ACC112 (cell line): ENCODE measurements around the gene EIF1AD.
"Not testable (repeated sequence)": the region's sequence is repeated elsewhere in the genome, so short reads cannot be mapped to it uniquely, and the experiment has no call there.

Experiments used
- H2AFZ ChIP-seq: fragments of 200-600 bp; sonication (generic); one replicate; pipeline ENCODE4 v1.6.0; 2017; ENCODE audit warnings: antibody characterized with exemption, low read length; ENCODE audit not compliant: unreplicated experiment
- H3K27ac ChIP-seq: fragments of 200-600 bp; sonication (generic); 2 replicates; pipeline ENCODE4 v1.5.1; 2014; ENCODE audit warnings: low read depth, mild to moderate bottlenecking, antibody characterized with exemption, low read length, moderate library complexity
- H3K27me3 ChIP-seq: fragments of 200-600 bp; sonication (generic); 2 replicates; pipeline ENCODE4 v1.6.1; 2014; ENCODE audit warnings: mild to moderate bottlenecking, antibody characterized with exemption, low read length, moderate library complexity, mixed read lengths; ENCODE audit not compliant: insufficient read depth
- H3K36me3 ChIP-seq: fragments of 200-600 bp; sonication (generic); 2 replicates; pipeline ENCODE4 v1.6.1; 2016; ENCODE audit warnings: mild to moderate bottlenecking, antibody characterized with exemption, low read length, moderate library complexity, mixed read lengths; ENCODE audit not compliant: insufficient read depth
- H3K4me1 ChIP-seq: fragments of 200-600 bp; sonication (generic); one replicate; pipeline ENCODE4 v1.6.1; 2016; ENCODE audit warnings: low read length, mixed read lengths; ENCODE audit not compliant: insufficient read depth, unreplicated experiment, control insufficient read depth
- H3K4me3 ChIP-seq: fragments of 200-600 bp; sonication (generic); 2 replicates; pipeline ENCODE4 v1.5.1; 2014; ENCODE audit warnings: mild to moderate bottlenecking, low read depth, low read length
- H3K79me2 ChIP-seq: fragments of 200-600 bp; sonication (generic); one replicate; pipeline ENCODE4 v1.6.0; 2016; ENCODE audit warnings: low read length; ENCODE audit not compliant: control insufficient read depth, unreplicated experiment, insufficient read depth

The EIF1AD gene

DNA sequence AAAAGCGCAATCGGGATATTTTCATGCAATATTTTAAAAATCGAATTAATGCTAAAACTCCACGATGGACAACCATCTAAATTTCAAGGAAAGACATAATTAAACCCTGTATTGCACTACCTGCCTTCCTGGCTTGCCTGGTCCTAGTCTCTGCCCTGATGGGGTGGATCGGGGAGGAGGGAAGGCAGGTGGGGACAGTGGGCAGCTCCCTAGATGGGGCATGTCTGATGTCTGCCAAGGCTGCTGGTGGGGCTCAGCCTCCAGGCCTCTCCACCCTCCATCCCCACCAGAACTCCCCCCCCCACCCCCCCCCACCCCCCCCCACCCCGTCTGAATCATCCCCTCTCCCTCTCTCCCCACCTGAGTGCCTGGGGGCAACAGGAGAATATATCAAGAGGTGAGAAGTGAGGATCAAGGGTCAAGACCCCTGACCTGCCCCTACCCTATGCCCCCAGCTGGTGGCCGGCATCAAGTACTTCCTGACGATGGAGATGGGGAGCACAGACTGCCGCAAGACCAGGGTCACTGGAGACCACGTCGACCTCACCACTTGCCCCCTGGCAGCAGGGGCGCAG, 10.5 kb upstream of the EIF1AD start:
- Histone ChIP-seq H3K27ac (no peak overlapping the region), H2AFZ (no peak overlapping the region)

GRCh38 chr11:66011785-66012303, 9.9 kb upstream of the EIF1AD start, which contains the start of gene CST6:
Gene CST6 (plus strand): TSS chr11:66012008. CDS start chr11:66012045, 37 bp downstream.
- H3K4me1 ChIP-seq: peaks cover 41% of the 10 kb centered on the region
- H3K36me3 ChIP-seq: no peaks in the 10 kb centered on the region
- H3K27ac ChIP-seq: no peak within 1 kb of the TSS
- H3K79me2 ChIP-seq: peaks cover 2% of the 10 kb centered on the region
- H3K27me3 ChIP-seq: peaks cover 4% of the 10 kb centered on the region; the same call in 1 of the 2 replicates
- no peak within 1 kb of the TSS for H3K4me3 ChIP-seq
- peak within 1 kb of the TSS; percentile 6 for H2AFZ ChIP-seq

More for the DNA sequence above, 10.5 kb upstream of the EIF1AD start:
- Histone ChIP-seq H3K4me3 (no peak overlapping the region), H3K4me1 (peaks cover 37% of the 10 kb centered on the region), H3K27me3 (peaks cover 4% of the 10 kb centered on the region; the same call in 1 of the 2 replicates), H3K36me3 (no peaks in the 10 kb centered on the region), H3K79me2 (peaks cover 2% of the 10 kb centered on the region)

GRCh38 chr11:66011239-66011784, 9.4 kb upstream of the EIF1AD start:
- H3K4me1 ChIP-seq: peaks cover 36% of the 10 kb centered on the region
- H3K36me3 ChIP-seq: no peaks in the 10 kb centered on the region
- H3K79me2 ChIP-seq: no peaks in the 10 kb centered on the region
- H3K27me3 ChIP-seq: peaks cover 4% of the 10 kb centered on the region; the same call in 1 of the 2 replicates
- no peak overlapping the region for H2AFZ ChIP-seq
- H3K4me3 ChIP-seq: no peak overlapping the region
- H3K27ac ChIP-seq: no peak overlapping the region

DNA sequence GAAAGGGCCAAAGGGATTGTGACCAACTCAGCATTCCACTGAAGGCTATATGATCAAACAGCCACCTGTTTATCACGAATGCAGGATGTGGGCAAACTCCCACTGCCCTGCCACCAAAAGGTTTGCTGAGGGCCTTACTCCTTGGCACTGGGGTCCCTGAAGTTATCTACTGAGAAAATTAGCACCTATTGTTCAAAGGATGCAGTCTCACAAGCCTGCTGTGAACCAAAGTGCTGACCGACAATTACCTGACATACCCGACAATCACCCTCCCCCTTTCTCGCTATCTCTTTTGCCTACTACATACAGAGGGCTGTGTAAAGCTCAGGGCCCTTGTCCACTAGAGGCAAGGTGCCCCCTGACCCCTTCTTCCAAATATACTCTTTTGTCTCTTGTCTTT, 8.1 kb upstream of the EIF1AD start:
- not testable (repeated sequence) for H3K79me2 ChIP-seq, H3K27me3 ChIP-seq, H2AFZ ChIP-seq, H3K27ac ChIP-seq, H3K4me3 ChIP-seq, H3K36me3 ChIP-seq
- H3K4me1 ChIP-seq: peaks cover 24% of the 10 kb centered on the region

- peaks cover 5% of the 10 kb centered on the region; the same call in 1 of the 2 replicates for H3K36me3 ChIP-seq
- H3K4me3 ChIP-seq: no peak overlapping the region
- H3K4me1 ChIP-seq: peaks cover 19% of the 10 kb centered on the region
- no peak overlapping the region for H2AFZ ChIP-seq
- no peak overlapping the region for H3K27ac ChIP-seq
- peaks cover 4% of the 10 kb centered on the region for H3K79me2 ChIP-seq
- peaks cover 4% of the 10 kb centered on the region; the same call in 1 of the 2 replicates for H3K27me3 ChIP-seq
These were observed 6.6 kb upstream of the EIF1AD start for GRCh38 chr11:66008468-66009101.

GRCh38 chr11:66008095-66008467, 6.1 kb upstream of the EIF1AD start:
- Histone ChIP-seq H3K27me3 (peaks cover 4% of the 10 kb centered on the region; the same call in 1 of the 2 replicates), H3K4me1 (peaks cover 19% of the 10 kb centered on the region), H2AFZ (no peak overlapping the region), H3K79me2 (peaks cover 9% of the 10 kb centered on the region), H3K27ac (no peak overlapping the region), H3K4me3 (no peak overlapping the region), H3K36me3 (peaks cover 5% of the 10 kb centered on the region; the same call in 1 of the 2 replicates)

- peaks cover 14% of the 10 kb centered on the region for H3K4me1 ChIP-seq
- no peak overlapping the region for H3K4me3 ChIP-seq
- H3K36me3 ChIP-seq: peaks cover 5% of the 10 kb centered on the region; the same call in 1 of the 2 replicates
- H2AFZ ChIP-seq: no peak overlapping the region
- no peak overlapping the region for H3K27ac ChIP-seq
- H3K79me2 ChIP-seq: peaks cover 14% of the 10 kb centered on the region
- peaks cover 4% of the 10 kb centered on the region; the same call in 1 of the 2 replicates for H3K27me3 ChIP-seq
These were observed 5.3 kb upstream of the EIF1AD start for GRCh38 chr11:66007201-66007634.

DNA sequence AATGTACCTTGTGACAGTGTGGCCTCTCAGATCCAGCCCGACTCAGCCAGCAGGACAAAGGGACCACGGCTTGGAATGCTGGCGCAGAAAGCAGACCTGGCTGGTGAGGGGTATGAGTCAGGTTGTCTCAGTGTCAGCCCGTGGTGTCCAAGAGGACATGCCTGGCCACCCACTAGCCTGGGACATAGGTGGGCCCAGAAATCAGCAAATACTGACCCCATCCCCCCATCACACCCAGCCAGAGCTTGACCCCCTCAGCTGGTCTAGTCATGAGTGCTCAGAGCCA, 4.9 kb upstream of the EIF1AD start:
- Histone ChIP-seq H3K4me1 (peaks cover 14% of the 10 kb centered on the region), H3K79me2 (peaks cover 15% of the 10 kb centered on the region), H3K27me3 (peaks cover 4% of the 10 kb centered on the region; the same call in 1 of the 2 replicates), H3K4me3 (no peak overlapping the region), H2AFZ (no peak overlapping the region), H3K36me3 (peaks cover 5% of the 10 kb centered on the region; the same call in 1 of the 2 replicates), H3K27ac (no peak overlapping the region)

DNA sequence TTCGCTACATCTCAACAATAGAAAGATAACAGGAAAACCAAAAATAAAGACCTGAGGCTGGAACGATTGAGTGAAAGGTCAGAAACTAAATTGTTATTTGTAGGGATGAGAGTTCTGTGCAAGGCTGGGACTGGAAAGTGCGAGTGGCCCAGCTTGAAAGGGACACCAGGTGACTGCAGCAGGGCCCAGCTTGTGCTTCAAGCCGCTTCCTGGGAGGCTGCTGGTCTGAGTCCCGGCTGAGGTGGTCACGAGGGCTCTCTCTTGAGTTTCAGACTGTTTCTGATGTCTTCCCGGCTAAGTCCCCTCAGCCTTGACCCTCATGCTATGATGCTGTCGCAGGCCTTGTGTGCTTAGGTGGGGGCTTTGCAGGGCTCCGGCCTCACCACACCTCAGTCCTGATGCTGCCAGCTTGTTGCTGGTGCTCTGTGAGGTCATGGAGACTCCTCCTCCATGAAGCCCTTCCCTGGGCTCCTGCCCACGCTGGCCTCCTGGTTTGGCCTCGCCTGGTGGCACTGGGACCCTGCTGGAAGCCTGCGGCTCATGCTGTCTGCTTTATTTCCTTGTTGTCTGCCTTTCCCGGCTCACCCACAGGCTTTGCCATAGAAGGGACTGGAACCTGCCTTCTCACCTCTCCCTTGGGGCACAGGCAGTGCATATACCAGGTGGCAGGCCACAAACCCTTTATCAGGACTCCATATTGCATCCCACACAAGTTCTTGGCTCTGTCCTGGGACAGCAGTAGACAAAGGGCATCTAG, 4.4 kb upstream of the EIF1AD start:
- Histone ChIP-seq H3K79me2 (peaks cover 20% of the 10 kb centered on the region), H3K27ac (no peak overlapping the region), H3K27me3 (no peaks in the 10 kb centered on the region), H2AFZ (no peak overlapping the region), H3K4me3 (no peak overlapping the region), H3K36me3 (peaks cover 5% of the 10 kb centered on the region; the same call in 1 of the 2 replicates), H3K4me1 (peaks cover 14% of the 10 kb centered on the region)

- Histone ChIP-seq H3K27ac (no peak overlapping the region), H3K79me2 (peaks cover 37% of the 10 kb centered on the region), H3K4me3 (no peak overlapping the region), H3K27me3 (no peaks in the 10 kb centered on the region), H3K36me3 (peaks cover 16% of the 10 kb centered on the region), H3K4me1 (peaks cover 23% of the 10 kb centered on the region), H2AFZ (no peak overlapping the region)
These were observed 2.2 kb upstream of the EIF1AD start for GRCh38 chr11:66004186-66004585.
